Endothelial cell of umbilical vein (primary cell): ENCODE data around the gene MUC5AC.

Source experiments
- EZH2 ChIP-seq: IDR thresholded peaks from 2 replicates; pipeline ENCODE4 v1.6.1; 2012; ENCODE audit warnings: borderline replicate concordance, low read depth, mild to moderate bottlenecking, moderate library complexity, low read length, inconsistent platforms; ENCODE audit not compliant: severe bottlenecking
- FOS ChIP-seq: IDR thresholded peaks from 2 replicates; pipeline ENCODE4 v1.6.1; 2011; ENCODE audit warnings: mild to moderate bottlenecking, low read length, moderate library complexity, borderline replicate concordance; ENCODE audit not compliant: insufficient read depth
- JUN ChIP-seq: IDR thresholded peaks from 2 replicates; pipeline ENCODE4 v1.6.1; 2011; ENCODE audit warnings: borderline replicate concordance, low read depth; ENCODE audit not compliant: insufficient read length, insufficient read depth
- POLR2A ChIP-seq: IDR thresholded peaks from 2 replicates; pipeline ENCODE4 v1.6.1; 2012; ENCODE audit warnings: low read depth, mild to moderate bottlenecking, control low read depth, low read length
- TF ChIP-seq, protein P1 (sequence below), 2 donors: IDR thresholded peaks; 1 replicate in 1 of 2; 2 replicates in 1 of 2; pipeline ENCODE4 v1.5.1; 2011; ENCODE audit warnings: low read length in 2 of 2, mild to moderate bottlenecking in 2 of 2, moderate library complexity in 2 of 2, control low read depth in 1 of 2, inconsistent platforms in 1 of 2, low read depth in 1 of 2; ENCODE audit not compliant: insufficient read depth in 1 of 2; ENCODE audit errors: extremely low read depth in 1 of 2

- TF ChIP-seq EZH2 (no peak), FOS (no peak), POLR2A (no peak), JUN (no peak)
- TF ChIP-seq, protein P1, sequence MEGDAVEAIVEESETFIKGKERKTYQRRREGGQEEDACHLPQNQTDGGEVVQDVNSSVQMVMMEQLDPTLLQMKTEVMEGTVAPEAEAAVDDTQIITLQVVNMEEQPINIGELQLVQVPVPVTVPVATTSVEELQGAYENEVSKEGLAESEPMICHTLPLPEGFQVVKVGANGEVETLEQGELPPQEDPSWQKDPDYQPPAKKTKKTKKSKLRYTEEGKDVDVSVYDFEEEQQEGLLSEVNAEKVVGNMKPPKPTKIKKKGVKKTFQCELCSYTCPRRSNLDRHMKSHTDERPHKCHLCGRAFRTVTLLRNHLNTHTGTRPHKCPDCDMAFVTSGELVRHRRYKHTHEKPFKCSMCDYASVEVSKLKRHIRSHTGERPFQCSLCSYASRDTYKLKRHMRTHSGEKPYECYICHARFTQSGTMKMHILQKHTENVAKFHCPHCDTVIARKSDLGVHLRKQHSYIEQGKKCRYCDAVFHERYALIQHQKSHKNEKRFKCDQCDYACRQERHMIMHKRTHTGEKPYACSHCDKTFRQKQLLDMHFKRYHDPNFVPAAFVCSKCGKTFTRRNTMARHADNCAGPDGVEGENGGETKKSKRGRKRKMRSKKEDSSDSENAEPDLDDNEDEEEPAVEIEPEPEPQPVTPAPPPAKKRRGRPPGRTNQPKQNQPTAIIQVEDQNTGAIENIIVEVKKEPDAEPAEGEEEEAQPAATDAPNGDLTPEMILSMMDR (IDR thresholded peaks at IDR 0.05; ENCODE audit: extremely low read depth in 1 of 2, insufficient read depth in 1 of 2, low read depth in 1 of 2, low read length in 2 of 2): no peak
Measured at GRCh38 chr11:1240771-1241170, 83.0 kb downstream of the MUC5AC start.
